ENCODE results near the gene VIPR1.

GRCh38 chr3:42520336-42520735 is 17.9 kb downstream of the VIPR1 start:
- TF ChIP-seq POLR2A (IDR thresholded peaks at IDR 0.05) = no peak
- no peak for TF ChIP-seq CTCF (IDR thresholded peaks at IDR 0.05)
- TF ChIP-seq EP300 (IDR thresholded peaks at IDR 0.05) = no peak

All from sigmoid colon (tissue), 4 donors.